Mesenchymal stem cell (in vitro differentiated cells and primary cell): ENCODE results near the gene MARK2.

Source experiments
- DNase-seq: peaks from one replicate; pipeline ENCODE4 v3.0.0-alpha.2; 2013
- H2AFZ ChIP-seq: one replicate; pipeline ENCODE4 v1.6.1; 2013; ENCODE audit warnings: low read depth, mild to moderate bottlenecking, control low read depth, inconsistent platforms, low read length, moderate library complexity
- H2AK5ac ChIP-seq: 2 replicates; pipeline ENCODE4 v1.6.1; 2013; ENCODE audit warnings: low read length, moderate library complexity, mild to moderate bottlenecking, inconsistent platforms; ENCODE audit not compliant: severe bottlenecking
- H2BK120ac ChIP-seq: one replicate; pipeline ENCODE4 v1.6.1; 2013; ENCODE audit warnings: low read depth, mild to moderate bottlenecking, inconsistent platforms, low read length, moderate library complexity
- H2BK12ac ChIP-seq, 2 experiments: one replicate each; pipeline ENCODE4 v1.6.1; 2013; ENCODE audit warnings: inconsistent platforms in 2 of 2, low read length in 2 of 2, mild to moderate bottlenecking in 2 of 2, moderate library complexity in 2 of 2, control low read depth in 1 of 2
- H2BK15ac ChIP-seq: one replicate; pipeline ENCODE4 v1.6.1; 2013; ENCODE audit warnings: mild to moderate bottlenecking, low read depth, inconsistent platforms; ENCODE audit not compliant: poor library complexity, severe bottlenecking
- H2BK5ac ChIP-seq: 2 replicates; pipeline ENCODE4 v1.6.1; 2013; ENCODE audit warnings: low read depth, mild to moderate bottlenecking, low read length, control low read depth, inconsistent platforms; ENCODE audit not compliant: poor library complexity, severe bottlenecking
- H3K14ac ChIP-seq, 2 experiments: one replicate each; pipeline ENCODE4 v1.6.1; 2013; ENCODE audit warnings: inconsistent platforms in 2 of 2, low read length in 2 of 2, control low read depth in 1 of 2, mild to moderate bottlenecking in 1 of 2, moderate library complexity in 1 of 2
- H3K18ac ChIP-seq, 2 experiments: one replicate each; pipeline ENCODE4 v1.6.1; 2013; ENCODE audit warnings: inconsistent platforms in 2 of 2, low read length in 2 of 2, control low read depth in 1 of 2, low read depth in 1 of 2, mild to moderate bottlenecking in 1 of 2
- H3K23ac ChIP-seq, 2 experiments: one replicate each; pipeline ENCODE4 v1.6.1; 2013; ENCODE audit warnings: inconsistent platforms in 2 of 2, low read length in 2 of 2, mild to moderate bottlenecking in 2 of 2, moderate library complexity in 2 of 2, control low read depth in 1 of 2
- H3K27ac ChIP-seq: 2 replicates; pipeline ENCODE4 v1.5.1; 2013; ENCODE audit warnings: mild to moderate bottlenecking, moderate library complexity, low read length, control low read depth, inconsistent platforms; ENCODE audit not compliant: poor library complexity, severe bottlenecking
- H3K27me3 ChIP-seq, 2 experiments: 2 replicates each; pipeline versions ENCODE4 v1.6.1 to v1.7.0; 2013; ENCODE audit warnings: low read length in 2 of 2, mild to moderate bottlenecking in 2 of 2, moderate library complexity in 2 of 2, control low read depth in 1 of 2, inconsistent platforms in 1 of 2; ENCODE audit not compliant: control insufficient read depth in 1 of 2, insufficient read depth in 1 of 2
- H3K36me3 ChIP-seq, 2 experiments: 2 replicates each; pipeline versions ENCODE4 v1.6.1 to v1.7.0; 2013; ENCODE audit warnings: low read length in 2 of 2, control low read depth in 1 of 2, inconsistent platforms in 1 of 2, low read depth in 1 of 2, mild to moderate bottlenecking in 1 of 2; ENCODE audit not compliant: insufficient read depth in 2 of 2, control insufficient read depth in 1 of 2
- H3K4ac ChIP-seq, 2 experiments: one replicate each; pipeline ENCODE4 v1.6.1; 2013; ENCODE audit warnings: inconsistent platforms in 2 of 2, low read length in 2 of 2, mild to moderate bottlenecking in 2 of 2, moderate library complexity in 2 of 2, control low read depth in 1 of 2, low read depth in 1 of 2
- H3K4me1 ChIP-seq: 2 replicates; pipeline ENCODE4 v1.6.1; 2013; ENCODE audit warnings: low read depth, low read length, control low read depth; ENCODE audit not compliant: control insufficient read depth, insufficient read depth
- H3K4me2 ChIP-seq: 2 replicates; pipeline ENCODE4 v1.6.1; 2013; ENCODE audit warnings: low read length, mild to moderate bottlenecking, inconsistent platforms; ENCODE audit not compliant: poor library complexity, severe bottlenecking
- H3K4me3 ChIP-seq, 2 experiments: 2 replicates each; pipeline versions ENCODE4 v1.5.1 to v1.7.0; 2013; ENCODE audit warnings: low read length in 2 of 2, mild to moderate bottlenecking in 2 of 2, control low read depth in 1 of 2, low read depth in 1 of 2; ENCODE audit not compliant: insufficient read depth in 1 of 2
- H3K79me1 ChIP-seq: replicated peaks from 2 replicates; pipeline ENCODE4 v1.6.1; 2013; ENCODE audit warnings: mild to moderate bottlenecking, control low read depth, low read length, inconsistent platforms; ENCODE audit not compliant: poor library complexity, severe bottlenecking
- H3K9ac ChIP-seq: 2 replicates; pipeline ENCODE4 v1.7.0; 2013; ENCODE audit warnings: mild to moderate bottlenecking, low read length, moderate library complexity
- H3K9me3 ChIP-seq: 2 replicates; pipeline ENCODE4 v1.7.0; 2013; ENCODE audit warnings: mild to moderate bottlenecking, low read length; ENCODE audit not compliant: control insufficient read depth
- H4K8ac ChIP-seq: one replicate; pipeline ENCODE4 v1.6.1; 2013; ENCODE audit warnings: inconsistent platforms, mild to moderate bottlenecking, low read length, moderate library complexity
- H4K91ac ChIP-seq: one replicate; pipeline ENCODE4 v1.6.1; 2013; ENCODE audit warnings: mild to moderate bottlenecking, low read length, inconsistent platforms
- WGBS: methylation state at CpG from one replicate; pipeline ENCODE4 v1.1.7; 2013; ENCODE audit warnings: mixed read lengths; 5-methylcytosine and 5-hydroxymethylcytosine counted together

Gene MARK2

DNA sequence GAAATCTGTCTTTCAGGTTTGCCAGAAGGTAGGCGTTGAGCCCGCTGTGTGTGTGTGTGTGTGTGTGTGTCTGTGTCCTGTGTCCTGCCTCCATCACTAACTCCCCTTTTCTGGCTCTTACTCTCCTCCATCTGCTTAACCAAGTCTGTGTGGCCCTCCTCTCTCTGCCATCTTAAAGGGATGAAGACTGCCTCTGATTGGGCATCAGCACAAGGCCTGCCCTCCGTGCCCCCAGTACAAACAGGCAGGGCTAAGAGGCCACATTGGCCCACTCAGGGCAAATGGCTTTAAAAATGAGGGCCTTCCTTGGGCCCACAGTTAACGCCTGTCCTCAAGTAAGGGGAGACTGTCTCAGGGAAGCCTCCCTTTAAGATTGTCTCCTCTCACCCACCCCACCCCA, 67.2 kb downstream of the MARK2 start:
- Histone ChIP-seq H3K18ac (no peak overlapping the region), H3K27me3 (no peaks in the 10 kb centered on the region)

DNA sequence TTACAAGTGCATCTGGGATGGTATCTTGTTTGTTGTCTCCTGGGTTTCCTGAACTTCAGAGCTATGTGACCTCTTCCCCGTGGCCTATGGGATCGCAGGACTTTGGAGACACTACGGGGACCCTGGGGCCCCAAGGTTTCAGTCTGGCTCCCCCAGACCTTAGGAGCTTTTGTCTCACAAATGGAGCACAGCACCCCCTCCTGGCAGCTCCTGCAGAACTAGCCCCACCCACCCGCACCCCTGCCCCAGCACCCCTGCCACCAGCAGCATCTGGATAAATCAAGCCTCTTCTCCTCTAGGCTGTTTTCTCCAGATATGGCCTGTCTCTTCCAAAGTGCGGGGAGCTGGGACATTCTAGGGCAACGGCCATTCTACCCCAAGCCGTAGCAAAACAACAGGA, 67.7 kb downstream of the MARK2 start:
- no peak overlapping the region for H3K4me3 ChIP-seq
- H2AFZ ChIP-seq = no peak overlapping the region
- no peak overlapping the region for H4K91ac ChIP-seq
- H3K79me1 ChIP-seq = peaks cover 39% of the 10 kb centered on the region
- H3K36me3 ChIP-seq = peaks cover 67 to 96% of the 10 kb centered on the region in 2 experiments
- no peaks in the 10 kb centered on the region for H3K27me3 ChIP-seq
- no peak overlapping the region for H3K9ac ChIP-seq
- H2BK12ac ChIP-seq = no peak overlapping the region
- H3K9me3 ChIP-seq = no peaks in the 10 kb centered on the region
- no peak overlapping the region for H2BK5ac ChIP-seq
- no peak overlapping the region for H3K14ac ChIP-seq
- H3K23ac ChIP-seq = no peak overlapping the region
- H3K18ac ChIP-seq = no peak overlapping the region
- H4K8ac ChIP-seq = no peak overlapping the region
- DNase-seq = no peak
- peaks cover 47% of the 10 kb centered on the region for H3K4me1 ChIP-seq
- no peak overlapping the region for H2BK15ac ChIP-seq
- WGBS = 90% methylated on average over 7 of the region's 7 CpGs
- no peak overlapping the region for H2AK5ac ChIP-seq
- H3K27ac ChIP-seq = no peak overlapping the region
- no peak overlapping the region for H2BK120ac ChIP-seq
- H3K4me2 ChIP-seq = no peak overlapping the region
- H3K4ac ChIP-seq = no peak overlapping the region

More for the DNA sequence above, 67.2 kb downstream of the MARK2 start:
- Histone ChIP-seq H2AFZ (no peak overlapping the region), H4K91ac (no peak overlapping the region), H2BK15ac (no peak overlapping the region), H3K9ac (no peak overlapping the region), H2AK5ac (no peak overlapping the region), H3K23ac (no peak overlapping the region), H3K4me3 (no peak overlapping the region), H2BK12ac (no peak overlapping the region), H2BK120ac (no peak overlapping the region), H3K4me2 (no peak overlapping the region), H2BK5ac (no peak overlapping the region), H3K4me1 (peaks cover 44% of the 10 kb centered on the region), H3K4ac (no peak overlapping the region), H3K14ac (no peak overlapping the region), H3K36me3 (peaks cover 70 to 95% of the 10 kb centered on the region in 2 experiments), H3K27ac (no peak overlapping the region), H3K79me1 (peaks cover 39% of the 10 kb centered on the region), H3K9me3 (no peaks in the 10 kb centered on the region), H4K8ac (no peak overlapping the region)
- DNase-seq = no peak
- 90% methylated on average over 2 of the region's 4 CpGs for WGBS

DNA sequence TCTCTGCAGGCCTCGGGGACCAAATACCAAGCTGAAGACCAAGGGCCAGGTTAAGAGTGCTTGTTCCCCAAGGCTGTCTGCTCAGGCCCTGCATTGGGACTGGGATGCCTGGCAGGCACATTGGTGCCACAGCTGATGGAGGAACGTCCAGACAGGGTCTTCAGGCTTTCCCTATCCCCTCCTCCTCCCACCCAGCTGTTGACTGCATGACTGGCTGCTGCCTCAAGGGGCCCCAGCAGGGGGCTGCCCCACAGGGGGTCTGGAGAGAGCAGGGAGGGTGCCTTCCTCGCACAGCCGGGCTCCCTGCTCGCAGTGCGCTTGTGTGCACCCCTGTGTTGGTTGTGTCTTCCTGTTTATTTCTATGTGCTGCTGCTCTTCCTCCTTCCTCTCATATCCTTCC, 68.2 kb downstream of the MARK2 start:
- Histone ChIP-seq H3K27ac (no peak overlapping the region), H3K9ac (no peak overlapping the region), H2BK5ac (no peak overlapping the region), H3K4me3 (no peak overlapping the region), H3K14ac (no peak overlapping the region), H3K18ac (no peak overlapping the region), H2AFZ (no peak overlapping the region), H2BK15ac (no peak overlapping the region), H3K9me3 (no peaks in the 10 kb centered on the region), H3K23ac (no peak overlapping the region), H4K91ac (no peak overlapping the region), H3K27me3 (no peaks in the 10 kb centered on the region), H3K36me3 (peaks cover 62 to 96% of the 10 kb centered on the region in 2 experiments), H3K4ac (no peak overlapping the region), H4K8ac (no peak overlapping the region), H3K79me1 (peaks cover 36% of the 10 kb centered on the region), H2BK120ac (no peak overlapping the region), H2BK12ac (no peak overlapping the region), H3K4me1 (peaks cover 47% of the 10 kb centered on the region), H2AK5ac (no peak overlapping the region), H3K4me2 (no peak overlapping the region)
- DNase-seq = no peak
- 69% methylated on average over 4 of the region's 6 CpGs for WGBS

DNA sequence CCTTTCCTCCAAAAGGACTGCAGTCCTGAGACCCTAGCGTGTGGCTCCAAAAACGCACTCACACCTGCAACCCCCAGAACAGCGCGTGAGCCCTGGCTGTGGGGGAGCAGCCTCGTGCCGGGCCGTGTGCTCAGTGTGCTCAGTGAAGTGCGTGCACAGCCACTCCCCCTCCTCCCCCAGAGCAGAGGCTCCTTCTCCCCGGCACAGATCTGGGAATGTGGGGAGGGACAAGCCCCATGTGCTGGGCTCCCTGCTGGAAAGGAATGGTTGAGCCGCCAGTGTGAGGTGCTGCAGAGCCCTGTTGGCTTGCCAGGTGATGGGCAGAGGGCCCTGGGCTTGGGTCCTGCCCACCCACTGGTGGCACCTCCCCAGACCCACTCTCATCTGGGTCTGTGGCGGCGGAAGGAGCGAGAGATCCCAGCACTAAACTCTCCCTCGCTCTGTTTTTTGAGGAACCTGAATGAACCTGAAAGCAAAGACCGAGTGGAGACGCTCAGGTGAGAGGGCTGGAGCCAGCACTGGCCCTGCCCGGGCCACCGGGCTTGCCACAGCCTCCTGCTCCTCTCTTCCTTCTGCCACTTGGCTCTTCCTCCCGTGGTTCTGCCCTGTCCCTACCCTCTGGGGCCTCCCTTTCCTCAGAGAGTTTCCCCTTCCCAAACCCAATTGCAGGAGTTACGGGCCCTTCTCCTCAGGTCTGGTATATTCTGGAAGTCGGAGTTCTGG, 69.1 kb downstream of the MARK2 start:
- H2BK12ac ChIP-seq = no peak overlapping the region
- no peak overlapping the region for H3K14ac ChIP-seq
- H2AK5ac ChIP-seq = no peak overlapping the region
- no peak overlapping the region for H3K18ac ChIP-seq
- no peaks in the 10 kb centered on the region for H3K9me3 ChIP-seq
- peaks cover 53 to 96% of the 10 kb centered on the region in 2 experiments for H3K36me3 ChIP-seq
- peaks cover 47% of the 10 kb centered on the region for H3K4me1 ChIP-seq
- DNase-seq = no peak
- no peak overlapping the region for H3K4ac ChIP-seq
- H4K8ac ChIP-seq = peak overlapping the region; percentile 32
- H3K27ac ChIP-seq = no peak overlapping the region
- no peak overlapping the region for H3K23ac ChIP-seq
- no peak overlapping the region for H4K91ac ChIP-seq
- no peak overlapping the region for H3K9ac ChIP-seq
- H2BK15ac ChIP-seq = no peak overlapping the region
- no peak overlapping the region for H3K4me3 ChIP-seq
- H2BK120ac ChIP-seq = no peak overlapping the region
- 79% methylated on average over 18 of the region's 21 CpGs for WGBS
- no peak overlapping the region for H2BK5ac ChIP-seq
- H2AFZ ChIP-seq = no peak overlapping the region
- H3K4me2 ChIP-seq = no peak overlapping the region
- no peaks in the 10 kb centered on the region for H3K27me3 ChIP-seq
- H3K79me1 ChIP-seq = peaks cover 32% of the 10 kb centered on the region
